ENCODE measurements around the gene KCNV2. TPM values are rescaled to one million over a fixed set of nuclear protein-coding genes. Genes with fewer than 3 reads are reported as not detected.

KCNV2 gene
- total RNA-seq, 1 experiment from 2014 or later, result not detected

GRCh38 chr9:2777454-2777853 lies 60.1 kb downstream of the KCNV2 start:
- H3K27me3 ChIP-seq, result no peaks in the 10 kb centered on the region
- H3K36me3 ChIP-seq, result peaks cover 81% of the 10 kb centered on the region
- H3K4me3 ChIP-seq, result no peak overlapping the region
- H3K9me3 ChIP-seq, result 0 out of 2 replicates have a peak, but pooled peaks cover 3% of the 10 kb centered on the region
- no peak for DNase-seq

GRCh38 chr9:2778816-2779215 lies 61.5 kb downstream of the KCNV2 start:
- Histone ChIP-seq H3K36me3 (peaks cover 78% of the 10 kb centered on the region), H3K9me3 (0 out of 2 replicates have a peak, but pooled peaks cover 3% of the 10 kb centered on the region), H3K27me3 (no peaks in the 10 kb centered on the region), H3K4me3 (no peak overlapping the region)
- DNase-seq, result no peak

Other genes starting within 250 kb of the KCNV2 start
- 0.13 TPM in 1 of 2 replicates, not detected in the other for gene VLDLR, start 95.7 kb upstream of the KCNV2 start, total RNA-seq (2014; rRNA removed; shearing (Covaris generic); ENCODE audit: low replicate concordance)
- gene PUM3, start 126.6 kb downstream of the KCNV2 start, total RNA-seq (2014; rRNA removed; shearing (Covaris generic); ENCODE audit: low replicate concordance), result 31.2 and 50.5 TPM in 2 replicates